OCI-LY7 (cell line): ENCODE data around the gene SLAIN2. TPM values are rescaled to one million over a fixed set of nuclear protein-coding genes. Genes with fewer than 3 reads are reported as not detected.
"Not testable (repeated sequence)": the region's sequence is repeated elsewhere in the genome, so short reads cannot be mapped to it uniquely, and the experiment has no call there.

Experiments
- BruUV-seq: library from RNA; stranded (reverse); fragments of 400-500 nt; replicated peaks from 2 replicates; lab custom pipeline; 2021; lab: Mats Ljungman, UMichigan
- CTCF ChIA-PET: fragments of 300-600 bp; sonication (Branson Sonifier 250); formaldehyde crosslinking; loops from one replicate; lab custom pipeline; 2022; ENCODE audit warnings: antibody characterized with exemption; ENCODE audit not compliant: unreplicated experiment; lab: Charles Lee
- POLR2A ChIA-PET: fragments of 300-600 bp; sonication (Branson Sonifier 250); formaldehyde crosslinking; loops from one replicate; lab custom pipeline; 2022; ENCODE audit warnings: antibody characterized with exemption; lab: Charles Lee
- DNase-seq: peaks from one replicate; pipeline ENCODE4 v3.0.0-alpha.2; 2015; ENCODE audit warnings: low spot score
- H2AFZ ChIP-seq: fragments of 200-600 bp; sonication (generic), shearing (Covaris generic); 2 replicates; pipeline ENCODE4 v1.6.1; 2014; ENCODE audit warnings: mild to moderate bottlenecking, antibody characterized with exemption, low read length, moderate library complexity
- H3K27ac ChIP-seq: fragments of 200-600 bp; sonication (generic); 2 replicates; pipeline ENCODE4 v1.5.1; 2014; ENCODE audit warnings: mixed run types, low read depth, mild to moderate bottlenecking, moderate library complexity, low read length, inconsistent platforms; ENCODE audit not compliant: poor library complexity, severe bottlenecking
- H3K36me3 ChIP-seq: fragments of 200-600 bp; sonication (generic); 2 replicates; pipeline ENCODE4 v1.6.1; 2014; ENCODE audit warnings: mild to moderate bottlenecking, antibody characterized with exemption, low read length, moderate library complexity, mixed read lengths; ENCODE audit not compliant: insufficient read depth
- H3K4me1 ChIP-seq: fragments of 200-600 bp; sonication (generic); 2 replicates; pipeline ENCODE4 v1.5.1; 2014; ENCODE audit warnings: mild to moderate bottlenecking, low read length; ENCODE audit not compliant: insufficient read depth, poor library complexity, severe bottlenecking
- H3K4me2 ChIP-seq: fragments of 200-600 bp; sonication (generic); 2 replicates; pipeline ENCODE4 v1.6.1; 2014; ENCODE audit warnings: mild to moderate bottlenecking, low read length
- H3K4me3 ChIP-seq: fragments of 200-600 bp; sonication (generic); 2 replicates; pipeline ENCODE4 v1.5.1; 2014; ENCODE audit warnings: mild to moderate bottlenecking, low read depth, low read length; ENCODE audit not compliant: poor library complexity, severe bottlenecking
- H3K79me2 ChIP-seq: fragments of 200-600 bp; sonication (generic); 2 replicates; pipeline ENCODE4 v1.6.1; 2016; ENCODE audit warnings: low read depth, mild to moderate bottlenecking, low read length, moderate library complexity, mixed read lengths; ENCODE audit not compliant: insufficient read depth
- H3K9me2 ChIP-seq: fragments of 200-600 bp; sonication (generic); 2 replicates; pipeline ENCODE4 v1.6.1; 2016; ENCODE audit warnings: mild to moderate bottlenecking, low read length, mixed read lengths; ENCODE audit not compliant: insufficient read depth
- H3K9me3 ChIP-seq: fragments of 200-600 bp; sonication (generic); 2 replicates; pipeline ENCODE4 v1.6.1; 2014; ENCODE audit warnings: mild to moderate bottlenecking, mixed run types, low read length, mixed read lengths
- H4K20me1 ChIP-seq: fragments of 200-600 bp; sonication (generic); 2 replicates; pipeline ENCODE4 v1.6.1; 2014; ENCODE audit warnings: mild to moderate bottlenecking, antibody characterized with exemption, low read length, moderate library complexity, mixed read lengths; ENCODE audit not compliant: insufficient read depth
- EZH2phosphoT487 ChIP-seq: fragments of 200-600 bp; sonication (generic); IDR thresholded peaks from 2 replicates; pipeline ENCODE4 v1.6.1; 2018; ENCODE audit warnings: low read depth, borderline replicate concordance, mild to moderate bottlenecking, mixed run types, antibody characterized with exemption, low read length, moderate library complexity, mixed read lengths
- intact Hi-C: fragments of 100-400 bp; cut with micrococcal nuclease; formaldehyde crosslinking; loops from one replicate; pipeline ENCODE4 v1.10.0; 2022; ENCODE audit not compliant: unreplicated experiment
- total RNA-seq, 2 experiments: library from RNA; depleted of rRNA in 1 of 2; stranded (reverse); fragments of >200 nt in 1 of 2; shearing (Covaris generic) in 1 of 2; gene quantifications; 2 replicates each; pipeline ENCODE4 v1.2.3, GENCODE V29; 2014 to 2022
- TF ChIP-seq, protein P1 (sequence below): fragments of 200-600 bp; sonication (generic); conservative IDR thresholded peaks from 2 replicates; pipeline ENCODE4 v1.5.1; 2014; ENCODE audit warnings: mild to moderate bottlenecking, antibody characterized with exemption, low read length, moderate library complexity, mixed read lengths

Gene SLAIN2
- total RNA-seq, 2 experiments from 2014 or later, result 21.1 to 40.2 TPM

- H3K27ac ChIP-seq, result no peak overlapping the region
- no peaks in the 10 kb centered on the region for H3K79me2 ChIP-seq
- H3K9me3 ChIP-seq, result no peaks in the 10 kb centered on the region
- H3K4me2 ChIP-seq, result no peak overlapping the region
- H2AFZ ChIP-seq, result no peak overlapping the region
- H3K4me3 ChIP-seq, result no peak overlapping the region
- CTCF ChIA-PET, result no interaction called here
- no TSS peak for BruUV-seq
- H3K4me1 ChIP-seq, result no peaks in the 10 kb centered on the region
- intact Hi-C loops, result no loop called here
- H3K36me3 ChIP-seq, result no peaks in the 10 kb centered on the region
- POLR2A ChIA-PET, result interaction anchor here (0.7 kb wide), 1 partner anchor 102 kb away, joined by 4 read pairs; no protein-coding TSS in a partner anchor
- no peaks in the 10 kb centered on the region for H3K9me2 ChIP-seq
- DNase-seq, result no peak
- no peak for TF ChIP-seq EZH2phosphoT487
- TF ChIP-seq, protein P1, sequence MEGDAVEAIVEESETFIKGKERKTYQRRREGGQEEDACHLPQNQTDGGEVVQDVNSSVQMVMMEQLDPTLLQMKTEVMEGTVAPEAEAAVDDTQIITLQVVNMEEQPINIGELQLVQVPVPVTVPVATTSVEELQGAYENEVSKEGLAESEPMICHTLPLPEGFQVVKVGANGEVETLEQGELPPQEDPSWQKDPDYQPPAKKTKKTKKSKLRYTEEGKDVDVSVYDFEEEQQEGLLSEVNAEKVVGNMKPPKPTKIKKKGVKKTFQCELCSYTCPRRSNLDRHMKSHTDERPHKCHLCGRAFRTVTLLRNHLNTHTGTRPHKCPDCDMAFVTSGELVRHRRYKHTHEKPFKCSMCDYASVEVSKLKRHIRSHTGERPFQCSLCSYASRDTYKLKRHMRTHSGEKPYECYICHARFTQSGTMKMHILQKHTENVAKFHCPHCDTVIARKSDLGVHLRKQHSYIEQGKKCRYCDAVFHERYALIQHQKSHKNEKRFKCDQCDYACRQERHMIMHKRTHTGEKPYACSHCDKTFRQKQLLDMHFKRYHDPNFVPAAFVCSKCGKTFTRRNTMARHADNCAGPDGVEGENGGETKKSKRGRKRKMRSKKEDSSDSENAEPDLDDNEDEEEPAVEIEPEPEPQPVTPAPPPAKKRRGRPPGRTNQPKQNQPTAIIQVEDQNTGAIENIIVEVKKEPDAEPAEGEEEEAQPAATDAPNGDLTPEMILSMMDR, result no peak
- no peaks in the 10 kb centered on the region for H4K20me1 ChIP-seq
These were observed 109.4 kb downstream of the SLAIN2 start for GRCh38 chr4:48450740-48451139.

DNA sequence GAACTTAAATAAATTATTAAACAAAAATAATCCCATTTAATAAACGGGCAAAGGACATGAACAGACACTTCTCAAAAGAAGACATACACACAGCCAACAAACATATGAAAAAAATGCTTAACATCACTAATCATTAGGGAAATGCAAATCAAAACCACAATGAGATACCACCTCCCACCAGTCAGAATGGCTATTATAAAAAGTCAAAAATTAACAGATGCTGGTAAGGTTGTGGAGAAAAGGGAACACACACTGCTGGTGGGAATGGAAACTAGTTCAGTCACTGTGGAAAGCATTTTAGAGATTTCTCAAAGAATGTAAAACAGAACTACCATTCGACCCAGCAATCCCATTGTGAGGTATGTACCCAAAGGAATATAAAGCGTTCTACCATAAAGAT lies 110.3 kb downstream of the SLAIN2 start:
- DNase-seq, POLR2A ChIA-PET, CTCF ChIA-PET, H3K4me1 ChIP-seq, intact Hi-C loops, H2AFZ ChIP-seq, BruUV-seq, H4K20me1 ChIP-seq, H3K27ac ChIP-seq, H3K79me2 ChIP-seq, H3K4me2 ChIP-seq, H3K9me3 ChIP-seq, H3K9me2 ChIP-seq, H3K4me3 ChIP-seq, H3K36me3 ChIP-seq: not testable (repeated sequence)

DNA sequence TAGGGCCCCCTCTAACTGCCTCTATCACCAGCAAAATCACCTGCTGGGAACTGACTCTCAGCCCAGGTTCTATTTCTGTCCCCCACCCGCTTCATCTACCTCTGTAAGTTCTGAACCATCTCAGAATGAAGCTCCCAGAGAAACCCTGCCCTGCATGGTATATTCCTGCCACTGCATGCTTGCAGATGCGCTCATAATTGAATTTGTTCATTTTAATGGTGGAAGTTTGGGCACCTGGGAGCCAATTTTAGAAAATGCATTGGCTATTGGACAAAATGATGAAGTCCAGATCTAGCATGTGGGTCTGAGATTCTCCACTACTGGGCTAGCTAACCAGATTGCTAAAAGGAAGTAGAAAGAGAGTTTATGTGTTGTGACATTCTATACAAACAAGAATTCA lies 113.3 kb downstream of the SLAIN2 start:
- Histone ChIP-seq H3K4me3 (no peak overlapping the region), H3K36me3 (no peaks in the 10 kb centered on the region), H3K9me2 (no peaks in the 10 kb centered on the region), H3K9me3 (no peaks in the 10 kb centered on the region), H3K4me1 (no peaks in the 10 kb centered on the region), H2AFZ (no peak overlapping the region), H4K20me1 (no peaks in the 10 kb centered on the region), H3K79me2 (no peaks in the 10 kb centered on the region), H3K4me2 (no peak overlapping the region), H3K27ac (no peak overlapping the region)
- ChIA-PET CTCF (no interaction called here), POLR2A (no interaction called here)
- DNase-seq, result no peak
- intact Hi-C loops, result no loop called here
- BruUV-seq, result no TSS peak
- TF ChIP-seq EZH2phosphoT487, result no peak
- TF ChIP-seq, protein P1, result no peak
